SK-N-MC (cell line): ENCODE measurements around the gene ZC3H14.

Experiments
- EZH2 ChIP-seq: fragments of 200-600 bp; sonication (generic); IDR thresholded peaks from one replicate; pipeline ENCODE4 v1.6.1; 2017; ENCODE audit warnings: antibody characterized with exemption
- FOXP2 ChIP-seq: optimal IDR thresholded peaks from 2 replicates; pipeline ENCODE3; 2011; ENCODE audit warnings: mild to moderate bottlenecking, moderate library complexity; ENCODE audit not compliant: insufficient read depth; ENCODE audit errors: extremely low read length, control extremely low read depth
- POLR2AphosphoS5 ChIP-seq: IDR thresholded peaks from 2 replicates; pipeline ENCODE4 v1.6.1; 2012; ENCODE audit warnings: mild to moderate bottlenecking, low read depth, low read length, borderline replicate concordance

DNA sequence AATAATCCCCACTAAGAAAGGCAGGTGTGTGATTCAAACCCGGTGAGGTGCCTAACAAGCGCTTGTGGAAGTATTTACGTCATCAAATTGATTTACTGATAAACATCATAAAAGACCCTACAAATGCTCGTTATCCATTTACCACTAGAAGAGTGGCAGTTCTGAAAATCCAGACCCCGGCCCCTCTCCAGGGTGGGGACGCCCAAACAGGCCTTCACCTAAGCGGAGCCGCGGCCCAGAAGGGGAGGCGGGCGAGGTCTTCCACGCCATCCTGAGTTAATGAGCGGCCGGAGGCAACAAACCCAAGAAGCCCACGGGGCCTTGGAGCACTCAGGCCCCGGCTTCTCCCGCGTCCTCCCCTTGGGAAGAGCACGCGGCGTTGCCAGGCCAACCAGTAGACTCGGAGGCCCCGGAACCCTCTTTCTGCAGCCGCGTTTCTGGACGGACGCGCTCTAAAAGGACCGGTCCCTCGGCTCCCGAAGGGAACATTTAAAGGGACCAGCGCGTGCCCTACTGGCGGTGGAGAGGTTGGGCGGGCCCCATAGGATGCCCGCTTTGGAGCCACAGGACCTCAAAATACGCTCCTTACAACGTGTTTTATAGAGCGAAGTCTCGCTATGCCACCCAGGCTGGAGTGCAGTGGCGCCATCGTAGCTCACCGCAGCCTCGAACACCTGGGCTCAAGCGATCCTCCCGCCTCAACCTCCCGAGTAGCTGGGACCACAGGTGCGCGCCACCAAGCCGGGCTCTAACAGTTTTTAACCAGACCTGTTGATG is 11.6 kb upstream of the ZC3H14 start:
- TF ChIP-seq POLR2AphosphoS5 (peak; percentile 13; the same call in 1 of the 2 replicates), EZH2 (no peak), FOXP2 (no peak)
